Spleen (tissue), 7 donors: ENCODE measurements around the gene HIGD1A.

Experiments
- POLR2A ChIP-seq, 3 donors: fragments of 450-650 bp; IDR thresholded peaks; one replicate each; pipeline ENCODE4 v1.5.1; 2017; ENCODE audit warnings: antibody characterized with exemption in 3 of 3, mild to moderate bottlenecking in 1 of 3
- POLR2AphosphoS5 ChIP-seq, 3 donors: sonication (generic); formaldehyde crosslinking; IDR thresholded peaks; one replicate each; pipeline ENCODE4 v1.5.1; 2017; ENCODE audit warnings: antibody characterized with exemption in 3 of 3
- TF ChIP-seq, protein P1 (sequence below), 11 experiments: fragments of 200-600 bp in 7 of 11; fragments of 450-650 bp in 4 of 11; sonication (generic) in 4 of 11; IDR thresholded peaks in 8 of 11; conservative IDR thresholded peaks in 3 of 11; 1 replicate in 7 of 11; 2 replicates in 4 of 11; pipeline versions ENCODE4 v1.4.0 to v1.8.0; 2016 to 2021; ENCODE audit warnings: antibody characterized with exemption in 11 of 11, inconsistent platforms in 4 of 11, mild to moderate bottlenecking in 1 of 11
- donor health status: DM: no; HTN: no; CAD: no; lungs with moderate emphysema.
- donor health status: DM: no; HTN: no; CAD: no.
- donor health status: DM: no; HTN: no; CAD: no.

DNA sequence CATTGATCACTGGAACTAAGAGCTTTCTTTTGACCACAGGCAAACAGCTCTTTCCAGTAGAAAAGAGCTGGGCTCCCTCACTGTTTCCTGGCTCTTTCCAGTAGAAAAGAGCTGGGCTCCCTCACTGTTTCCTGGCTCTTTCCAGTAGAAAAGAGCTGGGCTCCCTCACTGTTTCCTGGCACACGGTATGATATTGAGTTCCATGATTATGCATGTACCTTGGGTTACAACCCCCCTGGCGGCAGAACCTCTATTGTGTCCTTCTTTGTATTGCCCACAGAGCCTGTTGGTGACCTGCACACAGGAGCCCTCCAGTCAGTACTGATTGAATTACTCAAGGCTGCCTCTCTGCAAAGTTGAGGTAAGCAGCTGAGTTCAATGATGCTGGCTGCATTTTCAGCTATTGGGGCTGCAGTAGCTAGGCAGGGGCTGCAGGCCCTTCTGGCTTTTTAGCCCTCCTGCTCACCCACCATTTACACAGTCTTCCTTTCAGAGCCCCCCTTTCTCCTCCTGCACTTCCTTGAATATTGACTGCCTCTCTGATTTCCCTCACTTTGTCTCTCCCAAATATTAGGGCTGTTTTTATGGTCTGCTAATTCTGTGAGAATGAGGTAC, 15.2 kb upstream of the HIGD1A start:
- TF ChIP-seq POLR2A (IDR thresholded peaks at IDR 0.05), result no peak
- TF ChIP-seq, protein P1, sequence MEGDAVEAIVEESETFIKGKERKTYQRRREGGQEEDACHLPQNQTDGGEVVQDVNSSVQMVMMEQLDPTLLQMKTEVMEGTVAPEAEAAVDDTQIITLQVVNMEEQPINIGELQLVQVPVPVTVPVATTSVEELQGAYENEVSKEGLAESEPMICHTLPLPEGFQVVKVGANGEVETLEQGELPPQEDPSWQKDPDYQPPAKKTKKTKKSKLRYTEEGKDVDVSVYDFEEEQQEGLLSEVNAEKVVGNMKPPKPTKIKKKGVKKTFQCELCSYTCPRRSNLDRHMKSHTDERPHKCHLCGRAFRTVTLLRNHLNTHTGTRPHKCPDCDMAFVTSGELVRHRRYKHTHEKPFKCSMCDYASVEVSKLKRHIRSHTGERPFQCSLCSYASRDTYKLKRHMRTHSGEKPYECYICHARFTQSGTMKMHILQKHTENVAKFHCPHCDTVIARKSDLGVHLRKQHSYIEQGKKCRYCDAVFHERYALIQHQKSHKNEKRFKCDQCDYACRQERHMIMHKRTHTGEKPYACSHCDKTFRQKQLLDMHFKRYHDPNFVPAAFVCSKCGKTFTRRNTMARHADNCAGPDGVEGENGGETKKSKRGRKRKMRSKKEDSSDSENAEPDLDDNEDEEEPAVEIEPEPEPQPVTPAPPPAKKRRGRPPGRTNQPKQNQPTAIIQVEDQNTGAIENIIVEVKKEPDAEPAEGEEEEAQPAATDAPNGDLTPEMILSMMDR (IDR thresholded peaks at IDR 0.05 in 8 of 11, conservative IDR thresholded peaks at IDR 0.05 in 3 of 11), result no peak
- TF ChIP-seq POLR2AphosphoS5 (IDR thresholded peaks at IDR 0.05), result no peak
